Astrocyte of the spinal cord (primary cell): ENCODE measurements around the gene ARID4A.

ENCODE experiments used
- DNase-seq: peaks from one replicate; pipeline ENCODE4 v3.0.0; 2011; ENCODE audit warnings: low read depth, low spot score
- H3K4me3 ChIP-seq: 2 replicates; pipeline ENCODE4 v1.5.1; 2011; ENCODE audit warnings: low read depth, mild to moderate bottlenecking, low read length, moderate library complexity
- in situ Hi-C: cut with HindIII; loops from 2 replicates; pipeline ENCODE4 v1.10.0; 2017; ENCODE audit warnings: low sequenced_read_pairs
- TF ChIP-seq, protein P1 (sequence below): IDR thresholded peaks from 2 replicates; pipeline ENCODE4 v1.5.1; 2012; ENCODE audit warnings: low read depth, mild to moderate bottlenecking, low read length, inconsistent platforms

ARID4A gene

GRCh38 chr14:58281969-58282368 lies 16.4 kb upstream of the ARID4A start:
- in situ Hi-C loops, result no loop called here
- H3K4me3 ChIP-seq, result no peak overlapping the region
- no peak for DNase-seq
- TF ChIP-seq, protein P1, sequence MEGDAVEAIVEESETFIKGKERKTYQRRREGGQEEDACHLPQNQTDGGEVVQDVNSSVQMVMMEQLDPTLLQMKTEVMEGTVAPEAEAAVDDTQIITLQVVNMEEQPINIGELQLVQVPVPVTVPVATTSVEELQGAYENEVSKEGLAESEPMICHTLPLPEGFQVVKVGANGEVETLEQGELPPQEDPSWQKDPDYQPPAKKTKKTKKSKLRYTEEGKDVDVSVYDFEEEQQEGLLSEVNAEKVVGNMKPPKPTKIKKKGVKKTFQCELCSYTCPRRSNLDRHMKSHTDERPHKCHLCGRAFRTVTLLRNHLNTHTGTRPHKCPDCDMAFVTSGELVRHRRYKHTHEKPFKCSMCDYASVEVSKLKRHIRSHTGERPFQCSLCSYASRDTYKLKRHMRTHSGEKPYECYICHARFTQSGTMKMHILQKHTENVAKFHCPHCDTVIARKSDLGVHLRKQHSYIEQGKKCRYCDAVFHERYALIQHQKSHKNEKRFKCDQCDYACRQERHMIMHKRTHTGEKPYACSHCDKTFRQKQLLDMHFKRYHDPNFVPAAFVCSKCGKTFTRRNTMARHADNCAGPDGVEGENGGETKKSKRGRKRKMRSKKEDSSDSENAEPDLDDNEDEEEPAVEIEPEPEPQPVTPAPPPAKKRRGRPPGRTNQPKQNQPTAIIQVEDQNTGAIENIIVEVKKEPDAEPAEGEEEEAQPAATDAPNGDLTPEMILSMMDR, result no peak

DNA sequence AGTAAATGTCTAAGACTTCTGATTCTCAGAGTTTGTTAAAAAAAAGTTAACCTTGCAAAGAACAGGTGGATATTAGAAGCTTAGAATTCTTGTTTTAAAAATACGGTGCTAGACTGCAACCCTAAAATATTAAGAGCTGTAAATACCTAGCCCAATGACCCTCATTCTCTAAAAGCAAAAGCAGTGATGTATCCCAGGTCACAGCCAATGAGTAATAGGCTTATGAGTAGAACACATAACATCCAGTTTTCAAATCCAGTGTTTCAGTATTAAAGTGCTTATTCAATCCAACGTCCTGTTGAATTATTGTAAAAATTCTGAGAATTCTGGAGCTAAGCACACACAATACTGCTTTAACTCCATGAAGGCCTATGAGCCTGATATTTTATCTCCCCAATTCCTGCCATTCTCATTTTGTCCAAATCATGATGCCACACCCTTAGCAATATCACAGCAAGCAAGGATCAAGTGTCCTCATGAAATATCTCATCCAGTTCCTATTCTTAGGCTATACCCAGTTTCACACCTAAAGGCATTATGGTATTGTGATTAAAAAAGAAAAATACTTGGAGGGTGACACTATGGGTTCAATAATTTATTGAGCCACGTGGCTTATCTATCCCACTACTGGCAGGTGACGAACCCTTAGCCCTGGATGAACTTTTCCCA lies 15.3 kb upstream of the ARID4A start:
- in situ Hi-C loops, result no loop called here
- DNase-seq, result no peak
- H3K4me3 ChIP-seq, result no peak overlapping the region
- TF ChIP-seq, protein P1, result no peak

- DNase-seq, result no peak
- H3K4me3 ChIP-seq, result no peak overlapping the region
- TF ChIP-seq, protein P1, result no peak
- in situ Hi-C loops, result no loop called here
Measured at GRCh38 chr14:58283730-58284129, 14.6 kb upstream of the ARID4A start.

DNA sequence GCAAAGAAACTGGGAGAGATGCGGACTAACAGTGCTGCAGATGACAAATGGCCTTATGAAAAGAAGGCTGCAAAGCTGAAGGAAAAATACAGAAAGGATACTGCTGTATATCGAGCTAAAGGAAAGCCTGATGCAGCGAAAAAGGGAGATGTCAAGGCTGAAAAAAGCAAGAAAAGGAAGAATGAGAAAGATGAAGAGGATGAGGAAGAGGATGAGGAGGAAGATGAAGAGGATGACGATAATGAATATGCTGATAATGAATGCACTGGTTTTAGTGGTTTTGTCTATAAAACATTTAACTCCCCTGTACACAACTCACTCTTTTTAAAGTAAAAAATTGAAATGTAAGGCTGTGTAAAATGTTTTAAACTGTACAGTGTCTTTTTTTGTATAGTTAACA lies 13.2 kb upstream of the ARID4A start:
- DNase-seq, result no peak
- no peak overlapping the region for H3K4me3 ChIP-seq
- TF ChIP-seq, protein P1, result no peak
- in situ Hi-C loops, result no loop called here

GRCh38 chr14:58287607-58288042 lies 10.7 kb upstream of the ARID4A start:
- DNase-seq, result no peak
- no peak overlapping the region for H3K4me3 ChIP-seq
- TF ChIP-seq, protein P1, result no peak
- in situ Hi-C loops, result no loop called here

DNA sequence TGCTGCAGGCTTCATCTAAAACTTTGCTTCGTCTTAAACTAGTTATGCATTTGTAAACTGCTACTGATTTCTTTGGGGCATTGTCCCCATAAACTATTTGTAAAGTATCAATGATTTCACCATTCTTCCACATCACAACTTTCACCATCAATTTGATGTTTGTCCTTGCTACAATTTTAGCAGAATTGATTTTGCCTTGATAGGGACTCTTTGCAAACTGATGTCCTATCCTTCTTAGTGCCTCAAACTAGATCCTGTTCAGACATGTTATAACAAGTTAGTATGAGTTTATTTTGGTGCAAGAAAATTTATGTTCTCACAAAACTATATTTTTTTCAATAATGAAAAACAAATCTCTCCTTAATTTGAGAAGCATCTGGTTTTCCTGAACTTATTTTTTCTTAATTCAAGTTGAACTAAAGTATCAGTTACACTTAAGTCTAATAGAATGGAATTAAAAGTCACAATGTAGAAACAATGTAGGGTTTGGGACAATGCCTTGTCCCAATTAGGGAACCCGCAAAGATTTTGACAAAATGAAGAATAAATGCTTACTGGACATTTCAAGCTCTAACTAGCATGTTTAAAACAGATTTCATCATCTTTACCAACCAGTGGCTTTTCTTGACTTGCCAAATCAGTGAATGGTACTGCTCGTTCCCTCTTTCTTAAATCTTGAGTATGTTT lies 10.1 kb upstream of the ARID4A start:
- DNase-seq, result no peak
- TF ChIP-seq, protein P1, result no peak
- no peak overlapping the region for H3K4me3 ChIP-seq
- in situ Hi-C loops, result no loop called here
